GM06990 (cell line): ENCODE data around the gene SLC46A3.
"Not testable (repeated sequence)": the region's sequence is repeated elsewhere in the genome, so short reads cannot be mapped to it uniquely, and the experiment has no call there.

Source experiments
- DNase-seq: peaks from one replicate; pipeline ENCODE4 v3.0.0-alpha.2; 2011; ENCODE audit not compliant: insufficient read length; ENCODE audit errors: extremely low read depth
- H3K27me3 ChIP-seq: replicated peaks from 2 replicates; pipeline ENCODE4 v1.6.0; 2011; ENCODE audit warnings: low read length; ENCODE audit not compliant: control insufficient read depth, insufficient read depth
- H3K36me3 ChIP-seq: 2 replicates; pipeline ENCODE4 v1.5.1; 2011; ENCODE audit warnings: low read length; ENCODE audit not compliant: control insufficient read depth, insufficient read depth
- H3K4me3 ChIP-seq: replicated peaks from 2 replicates; pipeline ENCODE4 v1.5.1; 2011; ENCODE audit warnings: low read depth, mild to moderate bottlenecking, control low read depth, low read length
- TF ChIP-seq, protein P1 (sequence below): IDR thresholded peaks from 2 replicates; pipeline ENCODE4 v1.5.1; 2011; ENCODE audit warnings: low read length, control low read depth, mild to moderate bottlenecking, inconsistent platforms; ENCODE audit not compliant: insufficient read depth, poor library complexity, severe bottlenecking

Gene SLC46A3

DNA sequence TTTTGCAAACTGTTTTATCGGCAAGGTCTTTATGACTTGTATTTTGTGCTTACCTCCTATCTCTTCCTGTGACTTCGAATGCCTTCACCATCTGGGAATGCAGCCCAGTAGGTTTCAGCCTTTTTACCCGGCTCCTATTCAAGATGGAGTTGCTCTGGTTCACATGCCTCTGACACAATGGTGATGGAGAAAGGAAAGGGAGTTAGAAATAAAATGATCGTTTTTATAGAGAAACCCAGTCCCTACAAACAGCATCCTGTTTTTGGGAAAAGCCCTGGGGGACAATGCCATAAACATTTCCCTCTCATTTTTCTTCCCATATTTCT, 27.5 kb upstream of the SLC46A3 start:
- no peaks in the 10 kb centered on the region for H3K36me3 ChIP-seq
- no peaks in the 10 kb centered on the region for H3K27me3 ChIP-seq
- TF ChIP-seq, protein P1, sequence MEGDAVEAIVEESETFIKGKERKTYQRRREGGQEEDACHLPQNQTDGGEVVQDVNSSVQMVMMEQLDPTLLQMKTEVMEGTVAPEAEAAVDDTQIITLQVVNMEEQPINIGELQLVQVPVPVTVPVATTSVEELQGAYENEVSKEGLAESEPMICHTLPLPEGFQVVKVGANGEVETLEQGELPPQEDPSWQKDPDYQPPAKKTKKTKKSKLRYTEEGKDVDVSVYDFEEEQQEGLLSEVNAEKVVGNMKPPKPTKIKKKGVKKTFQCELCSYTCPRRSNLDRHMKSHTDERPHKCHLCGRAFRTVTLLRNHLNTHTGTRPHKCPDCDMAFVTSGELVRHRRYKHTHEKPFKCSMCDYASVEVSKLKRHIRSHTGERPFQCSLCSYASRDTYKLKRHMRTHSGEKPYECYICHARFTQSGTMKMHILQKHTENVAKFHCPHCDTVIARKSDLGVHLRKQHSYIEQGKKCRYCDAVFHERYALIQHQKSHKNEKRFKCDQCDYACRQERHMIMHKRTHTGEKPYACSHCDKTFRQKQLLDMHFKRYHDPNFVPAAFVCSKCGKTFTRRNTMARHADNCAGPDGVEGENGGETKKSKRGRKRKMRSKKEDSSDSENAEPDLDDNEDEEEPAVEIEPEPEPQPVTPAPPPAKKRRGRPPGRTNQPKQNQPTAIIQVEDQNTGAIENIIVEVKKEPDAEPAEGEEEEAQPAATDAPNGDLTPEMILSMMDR: no peak
- no peak overlapping the region for H3K4me3 ChIP-seq
- no peak for DNase-seq

DNA sequence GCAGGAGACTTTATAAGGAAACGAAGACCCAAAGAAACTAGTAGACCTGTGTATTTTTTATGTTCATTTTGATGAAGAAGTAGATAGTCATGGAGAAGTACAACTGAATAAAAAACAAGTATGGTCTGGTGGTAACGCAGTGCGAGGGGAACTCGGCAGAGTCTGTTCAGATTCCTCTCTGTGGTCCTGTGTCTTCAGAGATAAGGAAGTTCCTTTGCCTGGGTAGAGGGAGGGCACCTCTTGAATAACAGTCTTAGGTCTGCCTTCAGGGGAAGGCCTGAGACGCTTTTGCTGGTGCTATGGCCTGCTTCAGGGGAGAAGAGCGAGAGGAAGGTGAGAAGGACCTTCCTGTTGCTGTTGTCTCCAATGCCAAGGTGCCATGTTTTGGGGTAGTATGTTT, 25.9 kb upstream of the SLC46A3 start:
- no peaks in the 10 kb centered on the region for H3K36me3 ChIP-seq
- DNase-seq: no peak
- TF ChIP-seq, protein P1: no peak
- no peaks in the 10 kb centered on the region for H3K27me3 ChIP-seq
- no peak overlapping the region for H3K4me3 ChIP-seq

DNA sequence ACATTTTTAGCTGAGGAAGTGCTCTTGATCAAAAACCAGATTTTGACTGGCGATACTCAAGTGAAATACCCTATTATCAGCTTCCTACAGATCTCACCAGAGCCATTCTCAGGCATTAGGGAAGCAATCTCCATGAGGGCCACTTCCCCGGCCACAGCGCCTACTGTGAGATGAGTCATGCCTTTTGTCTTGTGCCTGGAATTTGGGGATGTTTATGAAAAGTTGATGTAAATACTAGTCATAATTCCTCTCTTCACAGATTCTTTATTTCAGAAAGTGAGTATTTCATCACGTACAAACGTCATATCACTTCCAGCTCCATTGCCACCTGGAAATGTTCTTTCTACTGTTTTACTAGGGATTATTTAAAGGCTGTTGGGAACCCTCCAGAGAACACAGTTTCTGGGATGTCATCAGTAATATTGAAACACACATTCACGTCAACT, 25.3 kb upstream of the SLC46A3 start:
- Histone ChIP-seq H3K27me3 (no peaks in the 10 kb centered on the region), H3K36me3 (no peaks in the 10 kb centered on the region), H3K4me3 (no peak overlapping the region)
- TF ChIP-seq, protein P1: no peak
- no peak for DNase-seq

DNA sequence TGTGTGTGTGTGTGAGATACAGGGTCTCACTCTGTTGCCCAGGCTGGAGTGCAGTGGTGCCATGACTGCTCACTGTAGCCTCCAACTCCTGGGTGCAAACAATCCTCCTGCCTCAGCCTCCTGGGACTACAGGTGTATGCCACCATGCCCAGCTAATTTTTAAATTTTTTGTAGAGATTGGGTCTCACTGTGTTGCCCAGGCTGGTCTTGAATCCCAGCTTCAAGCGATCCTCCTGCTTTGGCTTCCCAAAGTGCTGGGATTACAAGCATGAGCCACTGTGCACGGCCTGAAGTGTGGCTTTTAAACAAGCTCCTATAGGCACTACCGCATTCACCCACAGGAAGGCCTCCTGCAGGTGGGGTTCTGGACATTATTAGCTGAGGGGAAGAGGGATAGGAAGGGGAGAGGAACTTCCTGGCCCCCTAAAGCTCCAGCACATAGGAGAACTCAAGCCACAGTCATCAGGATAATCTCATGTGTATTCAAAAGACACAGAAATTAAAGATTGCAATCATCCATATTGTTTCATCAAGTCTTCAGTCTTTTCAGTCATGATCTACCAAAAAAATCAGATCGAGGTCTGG, 24.8 kb upstream of the SLC46A3 start:
- Histone ChIP-seq H3K4me3 (no peak overlapping the region), H3K36me3 (no peaks in the 10 kb centered on the region), H3K27me3 (no peaks in the 10 kb centered on the region)
- TF ChIP-seq, protein P1: no peak
- DNase-seq: no peak

GRCh38 chr13:28743020-28743419, 24.2 kb upstream of the SLC46A3 start:
- Histone ChIP-seq H3K36me3 (no peaks in the 10 kb centered on the region), H3K4me3 (no peak overlapping the region), H3K27me3 (no peaks in the 10 kb centered on the region)
- TF ChIP-seq, protein P1: no peak
- DNase-seq: no peak

DNA sequence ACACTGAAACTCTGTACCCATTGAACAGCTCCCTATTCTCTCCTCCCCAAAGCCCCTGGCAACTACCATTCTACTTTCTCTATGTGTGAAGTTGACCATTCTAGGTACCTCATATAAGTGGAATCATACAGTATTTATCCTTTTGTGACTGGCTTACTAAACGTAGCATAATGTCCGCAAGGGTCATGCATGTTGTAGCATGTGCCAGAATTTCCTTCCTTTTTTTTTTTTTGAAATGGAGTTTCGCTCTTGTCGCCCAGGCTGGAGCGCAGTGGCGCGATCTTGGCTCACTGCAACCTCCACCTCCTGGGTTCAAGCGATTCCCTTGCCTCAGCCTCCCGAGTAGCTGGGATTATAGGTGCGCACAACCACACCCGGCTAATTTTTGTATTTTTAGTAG, 23.7 kb upstream of the SLC46A3 start:
- DNase-seq: not testable (repeated sequence)

More for the DNA sequence above, 23.7 kb upstream of the SLC46A3 start:
- H3K36me3 ChIP-seq, H3K4me3 ChIP-seq, H3K27me3 ChIP-seq: not testable (repeated sequence)
